T-helper 1 cell treated with Interleukin-12 subunit alpha and Interleukin-12 subunit beta and Interleukin-4 antibody, amounts not matched to agents 30 μg/mL and 1 μg/mL, for 36 hours (primary cell): Measurements from ENCODE around the gene CCDC167.
A peak's percentile ranks its signal among the peaks of the same experiment; 100 is the strongest.
"Not testable (repeated sequence)": the region's sequence is repeated elsewhere in the genome, so short reads cannot be mapped to it uniquely, and the experiment has no call there.

Experiments used
- H3K27ac Mint-ChIP-seq: one replicate; pipeline ENCODE4 v1.8.0; 2021; ENCODE audit warnings: mild to moderate bottlenecking, mixed read lengths
- H3K27me3 Mint-ChIP-seq: one replicate; pipeline ENCODE4 v1.8.0; 2021; ENCODE audit warnings: low read depth, mixed read lengths
- H3K36me3 Mint-ChIP-seq: one replicate; pipeline ENCODE4 v1.8.0; 2021; ENCODE audit warnings: low read depth, mixed read lengths
- H3K4me1 Mint-ChIP-seq: one replicate; pipeline ENCODE4 v1.8.0; 2021; ENCODE audit warnings: low read depth, mixed read lengths
- H3K4me3 Mint-ChIP-seq: one replicate; pipeline ENCODE4 v1.8.0; 2021; ENCODE audit warnings: mild to moderate bottlenecking, moderate library complexity, mixed read lengths
- H3K9me3 Mint-ChIP-seq: one replicate; pipeline ENCODE4 v1.8.0; 2021; ENCODE audit warnings: mixed read lengths

CCDC167 gene

GRCh38 chr6:37507690-37508421, 8.2 kb upstream of the CCDC167 start:
- Mint-ChIP-seq H3K27ac (no peak overlapping the region), H3K27me3 (no peaks in the 10 kb centered on the region), H3K9me3 (no peaks in the 10 kb centered on the region), H3K36me3 (no peaks in the 10 kb centered on the region), H3K4me3 (no peak overlapping the region), H3K4me1 (peaks cover 22% of the 10 kb centered on the region)

- H3K27me3 Mint-ChIP-seq: no peaks in the 10 kb centered on the region
- H3K36me3 Mint-ChIP-seq: no peaks in the 10 kb centered on the region
Measured at GRCh38 chr6:37507077-37507476, 7.4 kb upstream of the CCDC167 start.

GRCh38 chr6:37506479-37506878, 6.8 kb upstream of the CCDC167 start:
- H3K27me3 Mint-ChIP-seq: no peaks in the 10 kb centered on the region
- no peak overlapping the region for H3K27ac Mint-ChIP-seq
- peaks cover 35% of the 10 kb centered on the region for H3K4me1 Mint-ChIP-seq
- no peak overlapping the region for H3K4me3 Mint-ChIP-seq
- no peaks in the 10 kb centered on the region for H3K36me3 Mint-ChIP-seq
- no peaks in the 10 kb centered on the region for H3K9me3 Mint-ChIP-seq

More at GRCh38 chr6:37507077-37507476, 7.4 kb upstream of the CCDC167 start:
- Mint-ChIP-seq H3K4me1 (peaks cover 30% of the 10 kb centered on the region), H3K4me3 (no peak overlapping the region), H3K27ac (no peak overlapping the region), H3K9me3 (no peaks in the 10 kb centered on the region)

GRCh38 chr6:37504024-37504423, 4.3 kb upstream of the CCDC167 start:
- Mint-ChIP-seq H3K9me3 (no peaks in the 10 kb centered on the region), H3K36me3 (peaks cover 3% of the 10 kb centered on the region), H3K27me3 (no peaks in the 10 kb centered on the region), H3K4me1 (peaks cover 44% of the 10 kb centered on the region), H3K4me3 (no peak overlapping the region), H3K27ac (no peak overlapping the region)

GRCh38 chr6:37503309-37503965, 3.7 kb upstream of the CCDC167 start:
- Mint-ChIP-seq H3K9me3 (no peaks in the 10 kb centered on the region), H3K4me1 (peaks cover 45% of the 10 kb centered on the region), H3K36me3 (peaks cover 3% of the 10 kb centered on the region), H3K4me3 (no peak overlapping the region), H3K27ac (peak overlapping the region; percentile 92), H3K27me3 (no peaks in the 10 kb centered on the region)

- Mint-ChIP-seq H3K36me3 (peaks cover 3% of the 10 kb centered on the region), H3K27me3 (no peaks in the 10 kb centered on the region), H3K4me1 (peaks cover 40% of the 10 kb centered on the region), H3K9me3 (no peaks in the 10 kb centered on the region), H3K4me3 (no peak overlapping the region), H3K27ac (peak overlapping the region; percentile 92)
Measured at GRCh38 chr6:37502703-37503291, 3.1 kb upstream of the CCDC167 start.

GRCh38 chr6:37501632-37502491, 2.2 kb upstream of the CCDC167 start:
- peaks cover 40% of the 10 kb centered on the region for H3K4me1 Mint-ChIP-seq
- H3K4me3 Mint-ChIP-seq: peak overlapping the region; percentile 61
- H3K9me3 Mint-ChIP-seq: no peaks in the 10 kb centered on the region
- H3K27me3 Mint-ChIP-seq: no peaks in the 10 kb centered on the region
- peaks cover 3% of the 10 kb centered on the region for H3K36me3 Mint-ChIP-seq
- peak overlapping the region; percentile 92 for H3K27ac Mint-ChIP-seq

GRCh38 chr6:37500904-37501303, 1.2 kb upstream of the CCDC167 start:
- peaks cover 40% of the 10 kb centered on the region for H3K4me1 Mint-ChIP-seq
- not testable (repeated sequence) for H3K9me3 Mint-ChIP-seq, H3K36me3 Mint-ChIP-seq, H3K4me3 Mint-ChIP-seq, H3K27ac Mint-ChIP-seq, H3K27me3 Mint-ChIP-seq

GRCh38 chr6:37500294-37500608, 558 bp upstream of the CCDC167 start:
- Mint-ChIP-seq H3K4me3 (peak overlapping the region; percentile 94), H3K36me3 (peaks cover 3% of the 10 kb centered on the region), H3K27me3 (no peaks in the 10 kb centered on the region), H3K9me3 (no peaks in the 10 kb centered on the region), H3K27ac (peak overlapping the region; percentile 94), H3K4me1 (peaks cover 44% of the 10 kb centered on the region)

GRCh38 chr6:37496951-37497885, 2.5 kb downstream of the CCDC167 start:
- H3K4me3 Mint-ChIP-seq: no peak overlapping the region
- H3K4me1 Mint-ChIP-seq: peaks cover 30% of the 10 kb centered on the region
- no peaks in the 10 kb centered on the region for H3K27me3 Mint-ChIP-seq
- H3K27ac Mint-ChIP-seq: no peak overlapping the region
- H3K36me3 Mint-ChIP-seq: peaks cover 6% of the 10 kb centered on the region
- no peaks in the 10 kb centered on the region for H3K9me3 Mint-ChIP-seq

GRCh38 chr6:37495244-37495934, 4.3 kb downstream of the CCDC167 start:
- Mint-ChIP-seq H3K4me1 (peaks cover 31% of the 10 kb centered on the region), H3K27ac (no peak overlapping the region), H3K4me3 (no peak overlapping the region), H3K9me3 (no peaks in the 10 kb centered on the region), H3K27me3 (no peaks in the 10 kb centered on the region), H3K36me3 (peaks cover 6% of the 10 kb centered on the region)

GRCh38 chr6:37493661-37493995, 6.1 kb downstream of the CCDC167 start:
- H3K27ac Mint-ChIP-seq: no peak overlapping the region
- H3K27me3 Mint-ChIP-seq: no peaks in the 10 kb centered on the region
- no peak overlapping the region for H3K4me3 Mint-ChIP-seq
- H3K4me1 Mint-ChIP-seq: peaks cover 23% of the 10 kb centered on the region
- peaks cover 5% of the 10 kb centered on the region for H3K36me3 Mint-ChIP-seq
- no peaks in the 10 kb centered on the region for H3K9me3 Mint-ChIP-seq

- no peak overlapping the region for H3K27ac Mint-ChIP-seq
- H3K9me3 Mint-ChIP-seq: no peaks in the 10 kb centered on the region
- H3K4me3 Mint-ChIP-seq: no peak overlapping the region
- peaks cover 6% of the 10 kb centered on the region for H3K36me3 Mint-ChIP-seq
- H3K27me3 Mint-ChIP-seq: no peaks in the 10 kb centered on the region
- peaks cover 23% of the 10 kb centered on the region for H3K4me1 Mint-ChIP-seq
Measured at GRCh38 chr6:37492991-37493660, 6.6 kb downstream of the CCDC167 start.
